Thyroid gland (tissue), 4 donors: ENCODE measurements around the gene ANAPC16.

Experiments used
- POLR2A ChIP-seq, 2 donors: fragments of 450-650 bp; IDR thresholded peaks; one replicate each; pipeline ENCODE4 v1.6.1; 2017; ENCODE audit warnings: antibody characterized with exemption in 2 of 2, mild to moderate bottlenecking in 2 of 2, moderate library complexity in 1 of 2
- TF ChIP-seq, protein P1 (sequence below), 6 experiments: fragments of 200-600 bp in 3 of 6; fragments of 450-650 bp in 3 of 6; sonication (generic) in 3 of 6; IDR thresholded peaks; one replicate each; pipeline ENCODE4 v1.5.1; 2016 to 2019; ENCODE audit warnings: antibody characterized with exemption in 6 of 6, mild to moderate bottlenecking in 2 of 6, inconsistent platforms in 1 of 6, moderate library complexity in 1 of 6

DNA sequence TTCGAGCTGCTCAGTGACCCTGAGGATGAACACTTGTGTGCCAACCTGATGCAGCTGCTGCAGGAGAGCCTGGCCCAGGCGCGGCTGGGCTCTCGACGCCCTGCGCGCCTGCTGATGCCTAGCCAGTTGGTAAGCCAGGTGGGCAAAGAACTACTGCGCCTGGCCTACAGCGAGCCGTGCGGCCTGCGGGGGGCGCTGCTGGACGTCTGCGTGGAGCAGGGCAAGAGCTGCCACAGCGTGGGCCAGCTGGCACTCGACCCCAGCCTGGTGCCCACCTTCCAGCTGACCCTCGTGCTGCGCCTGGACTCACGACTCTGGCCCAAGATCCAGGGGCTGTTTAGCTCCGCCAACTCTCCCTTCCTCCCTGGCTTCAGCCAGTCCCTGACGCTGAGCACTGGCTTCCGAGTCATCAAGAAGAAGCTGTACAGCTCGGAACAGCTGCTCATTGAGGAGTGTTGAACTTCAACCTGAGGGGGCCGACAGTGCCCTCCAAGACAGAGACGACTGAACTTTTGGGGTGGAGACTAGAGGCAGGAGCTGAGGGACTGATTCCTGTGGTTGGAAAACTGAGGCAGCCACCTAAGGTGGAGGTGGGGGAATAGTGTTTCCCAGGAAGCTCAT, 59.0 kb downstream of the ANAPC16 start:
- TF ChIP-seq POLR2A (IDR thresholded peaks at IDR 0.05): peak in 1 of 2 donors; percentile 60
- TF ChIP-seq, protein P1, sequence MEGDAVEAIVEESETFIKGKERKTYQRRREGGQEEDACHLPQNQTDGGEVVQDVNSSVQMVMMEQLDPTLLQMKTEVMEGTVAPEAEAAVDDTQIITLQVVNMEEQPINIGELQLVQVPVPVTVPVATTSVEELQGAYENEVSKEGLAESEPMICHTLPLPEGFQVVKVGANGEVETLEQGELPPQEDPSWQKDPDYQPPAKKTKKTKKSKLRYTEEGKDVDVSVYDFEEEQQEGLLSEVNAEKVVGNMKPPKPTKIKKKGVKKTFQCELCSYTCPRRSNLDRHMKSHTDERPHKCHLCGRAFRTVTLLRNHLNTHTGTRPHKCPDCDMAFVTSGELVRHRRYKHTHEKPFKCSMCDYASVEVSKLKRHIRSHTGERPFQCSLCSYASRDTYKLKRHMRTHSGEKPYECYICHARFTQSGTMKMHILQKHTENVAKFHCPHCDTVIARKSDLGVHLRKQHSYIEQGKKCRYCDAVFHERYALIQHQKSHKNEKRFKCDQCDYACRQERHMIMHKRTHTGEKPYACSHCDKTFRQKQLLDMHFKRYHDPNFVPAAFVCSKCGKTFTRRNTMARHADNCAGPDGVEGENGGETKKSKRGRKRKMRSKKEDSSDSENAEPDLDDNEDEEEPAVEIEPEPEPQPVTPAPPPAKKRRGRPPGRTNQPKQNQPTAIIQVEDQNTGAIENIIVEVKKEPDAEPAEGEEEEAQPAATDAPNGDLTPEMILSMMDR (IDR thresholded peaks at IDR 0.05): peak in 5 of 6 experiments; percentile 54 to 68 (median 66)
